ENCODE results near the gene BAG3. TPM values are rescaled to one million over a fixed set of nuclear protein-coding genes. Genes with fewer than 3 reads are reported as not detected.
"Not testable (repeated sequence)": the region's sequence is repeated elsewhere in the genome, so short reads cannot be mapped to it uniquely, and the experiment has no call there.

The BAG3 gene
- total RNA-seq, 2 experiments from 2014 or later: 1.9 to 2.6 TPM

GRCh38 chr10:119706521-119707278 lies 55.5 kb downstream of the BAG3 start:
- intact Hi-C loops (cut with micrococcal nuclease; ENCODE audit: unreplicated experiment): loop anchor here (10.0 kb wide), 1 partner anchor 622 kb away; the partner anchor contains the start of gene EIF3A
- no peak for DNase-seq (ENCODE audit: low spot score)
- no peaks in the 10 kb centered on the region for H4K20me1 ChIP-seq (ENCODE audit: insufficient read depth, low read length)
- no peak overlapping the region for H2AFZ ChIP-seq (ENCODE audit: low read length)
- POLR2A ChIA-PET: interaction anchor here (8.0 kb wide), 1 partner anchor 20 kb away, joined by 79 read pairs; the partner anchor contains the start of gene INPP5F
- H3K9me3 ChIP-seq (ENCODE audit: low read length): peaks cover 18% of the 10 kb centered on the region
- no peak overlapping the region for H3K4me2 ChIP-seq (ENCODE audit: low read length)
- H3K4me3 ChIP-seq (ENCODE audit: low read depth, low read length, poor library complexity, severe bottlenecking): no peak overlapping the region
- H3K9me2 ChIP-seq (ENCODE audit: insufficient read depth, low read length): no peaks in the 10 kb centered on the region
- BruUV-seq (replicated peaks): no TSS peak
- H3K36me3 ChIP-seq (ENCODE audit: insufficient read depth, low read length): no peaks in the 10 kb centered on the region
- no peak for TF ChIP-seq CTCF (conservative IDR thresholded peaks at IDR 0.05; ENCODE audit: low read length)
- TF ChIP-seq EZH2phosphoT487 (IDR thresholded peaks at IDR 0.05; ENCODE audit: borderline replicate concordance, low read depth, low read length): no peak
- no peak overlapping the region for H3K27ac ChIP-seq (ENCODE audit: low read depth, low read length, poor library complexity, severe bottlenecking)
- CTCF ChIA-PET (ENCODE audit: unreplicated experiment): interaction anchor here (0.5 kb wide), 1 partner anchor 12 kb away, joined by 3 read pairs; no protein-coding TSS in a partner anchor
- H3K79me2 ChIP-seq (ENCODE audit: insufficient read depth, low read depth, low read length): no peaks in the 10 kb centered on the region
- peaks cover 37% of the 10 kb centered on the region for H3K4me1 ChIP-seq (ENCODE audit: insufficient read depth, low read length, poor library complexity, severe bottlenecking)

- CTCF ChIA-PET (ENCODE audit: unreplicated experiment); H3K9me2 ChIP-seq (ENCODE audit: insufficient read depth, low read length); H3K36me3 ChIP-seq (ENCODE audit: insufficient read depth, low read length); H3K4me2 ChIP-seq (ENCODE audit: low read length); DNase-seq (ENCODE audit: low spot score); H2AFZ ChIP-seq (ENCODE audit: low read length); H4K20me1 ChIP-seq (ENCODE audit: insufficient read depth, low read length); BruUV-seq (replicated peaks); H3K27ac ChIP-seq (ENCODE audit: low read depth, low read length, poor library complexity, severe bottlenecking); H3K79me2 ChIP-seq (ENCODE audit: insufficient read depth, low read depth, low read length); H3K4me3 ChIP-seq (ENCODE audit: low read depth, low read length, poor library complexity, severe bottlenecking): not testable (repeated sequence)
- Histone ChIP-seq H3K9me3 (ENCODE audit: low read length) (peaks cover 18% of the 10 kb centered on the region), H3K4me1 (ENCODE audit: insufficient read depth, low read length, poor library complexity, severe bottlenecking) (peaks cover 31% of the 10 kb centered on the region)
- intact Hi-C loops (cut with micrococcal nuclease; ENCODE audit: unreplicated experiment): loop anchor here (10.0 kb wide), 1 partner anchor 623 kb away; the partner anchor contains the start of gene EIF3A
- POLR2A ChIA-PET: interaction anchor here (1.1 to 8.0 kb wide), 2 partner anchors 19 to 166 kb away, joined by 4 to 79 read pairs; partner anchors contain the start of genes INPP5F and MCMBP
Observed at GRCh38 chr10:119707331-119707730, 56.2 kb downstream of the BAG3 start.

- BruUV-seq (replicated peaks); H2AFZ ChIP-seq (ENCODE audit: low read length); intact Hi-C loops (cut with micrococcal nuclease; ENCODE audit: unreplicated experiment); H3K27ac ChIP-seq (ENCODE audit: low read depth, low read length, poor library complexity, severe bottlenecking); H3K4me2 ChIP-seq (ENCODE audit: low read length); CTCF ChIA-PET (ENCODE audit: unreplicated experiment); H3K36me3 ChIP-seq (ENCODE audit: insufficient read depth, low read length); POLR2A ChIA-PET; H3K4me1 ChIP-seq (ENCODE audit: insufficient read depth, low read length, poor library complexity, severe bottlenecking); H3K4me3 ChIP-seq (ENCODE audit: low read depth, low read length, poor library complexity, severe bottlenecking); H3K79me2 ChIP-seq (ENCODE audit: insufficient read depth, low read depth, low read length); H4K20me1 ChIP-seq (ENCODE audit: insufficient read depth, low read length); DNase-seq (ENCODE audit: low spot score); H3K9me2 ChIP-seq (ENCODE audit: insufficient read depth, low read length): not testable (repeated sequence)
- peaks cover 18% of the 10 kb centered on the region for H3K9me3 ChIP-seq (ENCODE audit: low read length)
Observed at GRCh38 chr10:119710935-119711334, 59.8 kb downstream of the BAG3 start.
